GM12891 (cell line): Measurements from ENCODE around the gene ACSBG1.

ENCODE experiments used
- PAX5 ChIP-seq: IDR thresholded peaks from 2 replicates; pipeline ENCODE4 v1.6.1; 2011; ENCODE audit warnings: low read length, moderate library complexity, mild to moderate bottlenecking; ENCODE audit not compliant: insufficient read depth, severe bottlenecking
- POLR2A ChIP-seq: IDR thresholded peaks from 2 replicates; pipeline ENCODE4 v1.6.1; 2011; ENCODE audit warnings: low read depth, low read length, control low read depth

- no peak for TF ChIP-seq POLR2A
- no peak for TF ChIP-seq PAX5
Observed at GRCh38 chr15:78182336-78182700, 52.0 kb downstream of the ACSBG1 start.
